MCF 10A (cell line): Measurements from ENCODE around the gene ZNF280A. TPM values are rescaled to one million over a fixed set of nuclear protein-coding genes. Genes with fewer than 3 reads are reported as not detected.

Experiments
- BruUV-seq: library from RNA; stranded (reverse); fragments of 400-500 nt; replicated peaks from 2 replicates; lab custom pipeline; 2021; lab: Mats Ljungman, UMichigan
- CTCF ChIA-PET: fragments of 300-600 bp; sonication (Branson Sonifier 250); formaldehyde crosslinking; extraction: SDS; loops from one replicate; lab custom pipeline; 2021; ENCODE audit warnings: antibody characterized with exemption, inconsistent platforms; lab: Yijun Ruan, JAX
- POLR2A ChIA-PET: fragments of 300-600, 350-650 bp; sonication (Branson Sonifier 250); formaldehyde crosslinking; extraction: SDS; loops from one replicate; lab custom pipeline; 2020; ENCODE audit warnings: antibody characterized with exemption, inconsistent platforms; lab: Yijun Ruan, JAX
- DNase-seq: peaks from one replicate; pipeline ENCODE4 v3.0.0-alpha.2; 2018; ENCODE audit not compliant: unreplicated experiment
- H3K27ac Mint-ChIP-seq: one replicate; pipeline ENCODE4 v1.8.0; 2022; ENCODE audit warnings: mild to moderate bottlenecking, low read depth, mixed read lengths; ENCODE audit not compliant: unreplicated experiment
- H3K27me3 Mint-ChIP-seq: one replicate; pipeline ENCODE4 v1.8.0; 2022; ENCODE audit warnings: mixed read lengths; ENCODE audit not compliant: insufficient read depth, unreplicated experiment
- H3K36me3 Mint-ChIP-seq: one replicate; pipeline ENCODE4 v1.8.0; 2022; ENCODE audit warnings: mild to moderate bottlenecking, moderate library complexity, mixed read lengths; ENCODE audit not compliant: insufficient read depth, unreplicated experiment
- H3K4me1 Mint-ChIP-seq: one replicate; pipeline ENCODE4 v1.8.0; 2022; ENCODE audit warnings: mixed read lengths; ENCODE audit not compliant: insufficient read depth, unreplicated experiment
- H3K4me3 Mint-ChIP-seq: one replicate; pipeline ENCODE4 v1.8.0; 2022; ENCODE audit warnings: mild to moderate bottlenecking, moderate library complexity, mixed read lengths; ENCODE audit not compliant: unreplicated experiment
- H3K9me3 Mint-ChIP-seq: one replicate; pipeline ENCODE4 v1.8.0; 2022; ENCODE audit warnings: mixed read lengths; ENCODE audit not compliant: unreplicated experiment
- intact Hi-C: fragments of 100-400 bp; cut with micrococcal nuclease; formaldehyde crosslinking; loops from 2 replicates; pipeline ENCODE4 v1.14.1; 2022
- total RNA-seq: library from RNA; stranded (reverse); gene quantifications from 2 replicates; pipeline ENCODE4 v1.2.3, GENCODE V29; 2022
- TF ChIP-seq, protein P1 (sequence below): fragments of 200-600 bp; IDR thresholded peaks from one replicate; pipeline ENCODE4 v1.8.0; 2022; ENCODE audit warnings: antibody characterized with exemption, mild to moderate bottlenecking; ENCODE audit not compliant: unreplicated experiment

Gene ZNF280A
- total RNA-seq, 1 experiment from 2014 or later, result not detected

DNA sequence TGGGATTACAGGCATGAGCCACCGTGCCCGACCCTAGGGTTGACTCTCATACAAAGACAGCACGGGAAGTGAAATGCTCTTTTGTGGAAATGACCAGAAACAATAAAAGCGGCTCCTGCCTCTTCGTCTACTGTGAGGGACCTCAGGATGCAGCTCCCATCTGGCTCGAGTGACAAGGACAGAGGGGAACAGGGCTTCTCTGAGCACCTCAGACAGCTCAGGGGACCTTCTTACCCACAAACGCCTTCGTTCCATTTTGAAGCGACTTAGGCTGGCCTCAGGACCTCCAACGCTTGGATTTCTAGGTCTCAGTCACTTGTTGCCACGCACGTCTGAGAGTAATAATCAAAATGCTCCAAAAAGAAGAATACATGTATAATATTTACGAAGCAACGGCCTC is 36.5 kb upstream of the ZNF280A start:
- H3K36me3 Mint-ChIP-seq, result no peaks in the 10 kb centered on the region
- DNase-seq, result no peak
- CTCF ChIA-PET, result no interaction called here
- no peaks in the 10 kb centered on the region for H3K9me3 Mint-ChIP-seq
- H3K27me3 Mint-ChIP-seq, result peaks cover 10% of the 10 kb centered on the region
- no peaks in the 10 kb centered on the region for H3K4me1 Mint-ChIP-seq
- BruUV-seq, result no TSS peak
- no peak overlapping the region for H3K27ac Mint-ChIP-seq
- POLR2A ChIA-PET, result no interaction called here
- intact Hi-C loops, result no loop called here
- no peak overlapping the region for H3K4me3 Mint-ChIP-seq
- TF ChIP-seq, protein P1, sequence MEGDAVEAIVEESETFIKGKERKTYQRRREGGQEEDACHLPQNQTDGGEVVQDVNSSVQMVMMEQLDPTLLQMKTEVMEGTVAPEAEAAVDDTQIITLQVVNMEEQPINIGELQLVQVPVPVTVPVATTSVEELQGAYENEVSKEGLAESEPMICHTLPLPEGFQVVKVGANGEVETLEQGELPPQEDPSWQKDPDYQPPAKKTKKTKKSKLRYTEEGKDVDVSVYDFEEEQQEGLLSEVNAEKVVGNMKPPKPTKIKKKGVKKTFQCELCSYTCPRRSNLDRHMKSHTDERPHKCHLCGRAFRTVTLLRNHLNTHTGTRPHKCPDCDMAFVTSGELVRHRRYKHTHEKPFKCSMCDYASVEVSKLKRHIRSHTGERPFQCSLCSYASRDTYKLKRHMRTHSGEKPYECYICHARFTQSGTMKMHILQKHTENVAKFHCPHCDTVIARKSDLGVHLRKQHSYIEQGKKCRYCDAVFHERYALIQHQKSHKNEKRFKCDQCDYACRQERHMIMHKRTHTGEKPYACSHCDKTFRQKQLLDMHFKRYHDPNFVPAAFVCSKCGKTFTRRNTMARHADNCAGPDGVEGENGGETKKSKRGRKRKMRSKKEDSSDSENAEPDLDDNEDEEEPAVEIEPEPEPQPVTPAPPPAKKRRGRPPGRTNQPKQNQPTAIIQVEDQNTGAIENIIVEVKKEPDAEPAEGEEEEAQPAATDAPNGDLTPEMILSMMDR, result no peak

DNA sequence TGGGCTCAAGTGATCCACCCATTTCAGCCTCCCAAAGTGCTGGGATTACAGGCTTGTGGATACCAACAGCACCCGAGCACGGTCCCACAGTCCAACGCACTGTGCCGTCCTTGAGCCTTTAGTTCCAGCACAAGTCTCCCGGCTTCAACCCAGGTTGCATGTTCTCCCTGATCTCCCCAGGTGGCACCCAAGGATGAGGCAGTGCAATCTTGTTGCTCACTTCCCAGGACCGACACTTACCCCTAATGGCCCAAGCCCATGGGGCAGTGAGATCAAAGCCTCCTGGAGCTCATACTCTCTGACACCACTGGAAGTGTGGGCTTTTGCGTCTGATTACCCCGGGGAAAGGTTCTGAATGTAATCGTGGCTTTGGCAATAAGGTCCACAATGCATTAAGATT is 35.5 kb upstream of the ZNF280A start:
- no peak overlapping the region for H3K27ac Mint-ChIP-seq
- no peaks in the 10 kb centered on the region for H3K9me3 Mint-ChIP-seq
- intact Hi-C loops, result no loop called here
- CTCF ChIA-PET, result no interaction called here
- no TSS peak for BruUV-seq
- H3K4me1 Mint-ChIP-seq, result no peaks in the 10 kb centered on the region
- H3K4me3 Mint-ChIP-seq, result no peak overlapping the region
- peaks cover 20% of the 10 kb centered on the region for H3K27me3 Mint-ChIP-seq
- no peak for DNase-seq
- POLR2A ChIA-PET, result no interaction called here
- TF ChIP-seq, protein P1, result no peak
- no peaks in the 10 kb centered on the region for H3K36me3 Mint-ChIP-seq

DNA sequence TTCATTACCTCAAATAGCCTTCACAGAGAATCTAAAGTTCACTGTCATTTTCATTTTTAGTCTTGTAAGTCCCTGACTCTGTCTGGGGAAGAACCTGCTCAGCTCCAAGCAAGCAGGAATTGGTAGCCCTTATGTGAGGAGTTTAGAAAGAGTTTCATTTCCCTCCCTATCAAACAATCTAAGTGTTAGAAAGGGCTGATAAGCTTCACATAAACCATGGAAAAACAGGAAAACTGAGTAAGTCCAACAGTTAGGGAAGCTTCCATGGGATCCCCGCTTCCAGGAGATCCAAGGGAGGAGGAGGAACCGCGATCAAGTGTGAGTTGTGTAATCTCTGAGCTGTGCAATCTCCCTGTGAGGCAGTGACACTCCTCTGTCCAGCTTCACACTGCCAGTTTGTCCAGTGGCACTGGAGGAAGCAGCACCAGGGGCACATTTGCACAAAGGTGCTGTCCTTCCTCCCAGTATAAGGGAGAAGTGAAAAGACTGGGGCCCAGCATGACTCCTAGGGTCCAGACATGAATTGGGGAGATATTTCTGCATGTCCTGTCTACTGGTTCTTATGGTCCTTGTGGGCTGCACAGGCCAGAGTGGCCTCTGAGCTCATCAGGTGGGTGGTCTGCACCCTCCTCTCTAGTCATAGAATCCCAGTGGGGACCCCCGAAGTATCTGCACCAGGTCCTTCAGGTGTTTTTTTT is 34.7 kb upstream of the ZNF280A start:
- Mint-ChIP-seq H3K4me3 (no peak overlapping the region), H3K9me3 (no peaks in the 10 kb centered on the region), H3K4me1 (no peaks in the 10 kb centered on the region), H3K36me3 (no peaks in the 10 kb centered on the region), H3K27me3 (peaks cover 28% of the 10 kb centered on the region), H3K27ac (no peak overlapping the region)
- ChIA-PET POLR2A (interaction anchor here (0.6 kb wide), 1 partner anchor 70 kb away, joined by 3 read pairs; no protein-coding TSS in a partner anchor), CTCF (interaction anchor here (0.8 kb wide), 1 partner anchor 89 kb away, joined by 3 read pairs; no protein-coding TSS in a partner anchor)
- intact Hi-C loops, result no loop called here
- TF ChIP-seq, protein P1, result no peak
- BruUV-seq, result no TSS peak
- DNase-seq, result no peak

DNA sequence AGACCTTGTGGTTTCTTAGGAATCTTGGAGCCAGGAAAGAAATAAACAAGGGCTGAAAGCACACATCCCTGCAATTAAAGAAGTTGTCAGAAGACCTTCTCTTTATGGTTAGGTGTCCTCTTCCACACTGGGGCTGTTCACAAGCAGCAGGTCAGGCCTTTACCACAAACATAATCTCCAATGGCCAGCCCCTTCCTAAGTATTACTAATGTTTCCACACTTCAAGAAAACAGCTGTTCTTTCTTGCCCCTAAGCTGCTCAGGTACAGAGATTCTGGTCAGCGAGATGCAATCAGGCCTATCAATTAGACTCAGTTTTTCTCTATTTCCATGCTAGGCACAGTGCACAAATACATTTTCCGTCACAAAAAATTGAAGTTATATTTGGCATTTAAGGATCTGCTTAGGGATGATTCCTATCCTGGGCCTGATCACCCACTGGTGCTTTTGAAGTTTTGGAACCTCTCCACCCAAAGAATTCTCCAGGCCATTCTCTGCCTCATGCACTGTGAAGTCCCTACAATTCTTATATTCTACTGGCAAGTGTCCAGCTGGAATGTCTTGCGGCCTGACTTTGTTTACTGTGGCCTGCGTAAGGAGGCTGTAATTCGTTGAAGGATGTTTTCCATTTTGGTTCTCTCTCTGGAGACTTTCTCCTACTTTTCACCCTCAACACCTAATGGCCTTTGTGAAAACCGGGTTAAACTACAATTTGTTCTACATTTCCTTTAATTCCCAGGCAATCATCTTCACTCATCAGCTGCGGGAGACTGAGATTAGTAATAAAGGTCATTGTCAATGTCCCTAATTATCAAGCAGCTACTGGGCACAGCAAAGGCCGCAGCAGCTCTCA is 33.9 kb upstream of the ZNF280A start:
- Mint-ChIP-seq H3K27ac (no peak overlapping the region), H3K9me3 (no peaks in the 10 kb centered on the region), H3K4me3 (no peak overlapping the region), H3K27me3 (peaks cover 36% of the 10 kb centered on the region), H3K36me3 (no peaks in the 10 kb centered on the region), H3K4me1 (no peaks in the 10 kb centered on the region)
- TF ChIP-seq, protein P1, result no peak
- CTCF ChIA-PET, result interaction anchor here (0.8 kb wide), 1 partner anchor 88 kb away, joined by 3 read pairs; no protein-coding TSS in a partner anchor
- DNase-seq, result no peak
- intact Hi-C loops, result no loop called here
- POLR2A ChIA-PET, result no interaction called here
- BruUV-seq, result no TSS peak
